Neural progenitor cell (in vitro differentiated cells): ENCODE measurements around the gene WDR88.

ENCODE experiments used
- EZH2 ChIP-seq: fragments of 200-600 bp; sonication (generic); IDR thresholded peaks from 2 replicates; pipeline ENCODE4 v1.6.1; 2017; ENCODE audit warnings: antibody characterized with exemption, mild to moderate bottlenecking, moderate library complexity
- EZH2phosphoT487 ChIP-seq: fragments of 200-600 bp; sonication (generic); IDR thresholded peaks from 2 replicates; pipeline ENCODE4 v1.6.1; 2017; ENCODE audit warnings: antibody characterized with exemption
- TF ChIP-seq, protein P1 (sequence below): fragments of 200-600 bp; sonication (generic); IDR thresholded peaks from 2 replicates; pipeline ENCODE4 v1.5.1; 2017; ENCODE audit warnings: antibody characterized with exemption, mild to moderate bottlenecking

- TF ChIP-seq, protein P1, sequence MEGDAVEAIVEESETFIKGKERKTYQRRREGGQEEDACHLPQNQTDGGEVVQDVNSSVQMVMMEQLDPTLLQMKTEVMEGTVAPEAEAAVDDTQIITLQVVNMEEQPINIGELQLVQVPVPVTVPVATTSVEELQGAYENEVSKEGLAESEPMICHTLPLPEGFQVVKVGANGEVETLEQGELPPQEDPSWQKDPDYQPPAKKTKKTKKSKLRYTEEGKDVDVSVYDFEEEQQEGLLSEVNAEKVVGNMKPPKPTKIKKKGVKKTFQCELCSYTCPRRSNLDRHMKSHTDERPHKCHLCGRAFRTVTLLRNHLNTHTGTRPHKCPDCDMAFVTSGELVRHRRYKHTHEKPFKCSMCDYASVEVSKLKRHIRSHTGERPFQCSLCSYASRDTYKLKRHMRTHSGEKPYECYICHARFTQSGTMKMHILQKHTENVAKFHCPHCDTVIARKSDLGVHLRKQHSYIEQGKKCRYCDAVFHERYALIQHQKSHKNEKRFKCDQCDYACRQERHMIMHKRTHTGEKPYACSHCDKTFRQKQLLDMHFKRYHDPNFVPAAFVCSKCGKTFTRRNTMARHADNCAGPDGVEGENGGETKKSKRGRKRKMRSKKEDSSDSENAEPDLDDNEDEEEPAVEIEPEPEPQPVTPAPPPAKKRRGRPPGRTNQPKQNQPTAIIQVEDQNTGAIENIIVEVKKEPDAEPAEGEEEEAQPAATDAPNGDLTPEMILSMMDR: no peak
- TF ChIP-seq EZH2: no peak
- no peak for TF ChIP-seq EZH2phosphoT487
Measured at GRCh38 chr19:33146209-33146608, 14.3 kb downstream of the WDR88 start.
